ENCODE measurements around the gene SERPINA4.

DNA sequence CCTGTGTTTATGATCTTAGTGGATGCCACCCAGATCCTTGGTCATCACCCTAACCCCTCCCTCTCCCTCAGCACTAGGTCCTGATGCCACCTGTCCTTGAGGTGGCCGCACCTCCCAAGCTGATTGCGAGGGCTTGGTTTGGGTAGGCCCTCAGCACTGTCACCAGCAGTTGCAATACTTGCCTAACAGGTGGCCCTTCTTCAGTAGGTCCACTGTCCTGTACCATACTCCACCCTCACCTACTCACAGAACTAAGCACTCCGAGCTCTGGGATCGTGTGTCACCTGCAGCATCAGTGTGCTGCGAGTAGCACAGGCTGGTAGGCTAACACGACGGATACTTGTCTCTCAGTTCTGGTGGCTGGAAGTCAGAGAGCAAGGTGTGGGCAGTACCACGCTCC is 38.0 kb upstream of the SERPINA4 start:
- TF ChIP-seq, protein P1, sequence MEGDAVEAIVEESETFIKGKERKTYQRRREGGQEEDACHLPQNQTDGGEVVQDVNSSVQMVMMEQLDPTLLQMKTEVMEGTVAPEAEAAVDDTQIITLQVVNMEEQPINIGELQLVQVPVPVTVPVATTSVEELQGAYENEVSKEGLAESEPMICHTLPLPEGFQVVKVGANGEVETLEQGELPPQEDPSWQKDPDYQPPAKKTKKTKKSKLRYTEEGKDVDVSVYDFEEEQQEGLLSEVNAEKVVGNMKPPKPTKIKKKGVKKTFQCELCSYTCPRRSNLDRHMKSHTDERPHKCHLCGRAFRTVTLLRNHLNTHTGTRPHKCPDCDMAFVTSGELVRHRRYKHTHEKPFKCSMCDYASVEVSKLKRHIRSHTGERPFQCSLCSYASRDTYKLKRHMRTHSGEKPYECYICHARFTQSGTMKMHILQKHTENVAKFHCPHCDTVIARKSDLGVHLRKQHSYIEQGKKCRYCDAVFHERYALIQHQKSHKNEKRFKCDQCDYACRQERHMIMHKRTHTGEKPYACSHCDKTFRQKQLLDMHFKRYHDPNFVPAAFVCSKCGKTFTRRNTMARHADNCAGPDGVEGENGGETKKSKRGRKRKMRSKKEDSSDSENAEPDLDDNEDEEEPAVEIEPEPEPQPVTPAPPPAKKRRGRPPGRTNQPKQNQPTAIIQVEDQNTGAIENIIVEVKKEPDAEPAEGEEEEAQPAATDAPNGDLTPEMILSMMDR (IDR thresholded peaks at IDR 0.05; ENCODE audit: control extremely low read depth in 1 of 3, insufficient read depth in 1 of 3, low read depth in 1 of 3, low read length in 3 of 3) = no peak
- TF ChIP-seq EZH2 (IDR thresholded peaks at IDR 0.05; ENCODE audit: low read depth, low read length, severe bottlenecking) (no peak), CHD1 (IDR thresholded peaks at IDR 0.05; ENCODE audit: low read depth, low read length) (no peak), TAF1 (IDR thresholded peaks at IDR 0.05; ENCODE audit: low read depth, low read length) (no peak), JUND (IDR thresholded peaks at IDR 0.05; ENCODE audit: low read length) (no peak), CEBPB (IDR thresholded peaks at IDR 0.05; ENCODE audit: low read depth, low read length) (no peak), SIRT6 (IDR thresholded peaks at IDR 0.05; ENCODE audit: low read length) (no peak), CBX5 (IDR thresholded peaks at IDR 0.05; ENCODE audit: low read depth, low read length) (no peak), PHF8 (conservative IDR thresholded peaks at IDR 0.05; ENCODE audit: low read depth, low read length) (no peak), POLR2A (IDR thresholded peaks at IDR 0.05; ENCODE audit: control extremely low read depth in 1 of 2, low read depth in 2 of 2, low read length in 2 of 2) (no peak), RFX5 (IDR thresholded peaks at IDR 0.05; ENCODE audit: borderline replicate concordance, low read depth, low read length) (no peak), SP2 (IDR thresholded peaks at IDR 0.05; ENCODE audit: low read length) (no peak), RXRA (IDR thresholded peaks at IDR 0.05; ENCODE audit: insufficient read depth, low read depth, low read length) (no peak), EP300 (IDR thresholded peaks at IDR 0.05; ENCODE audit: borderline replicate concordance in 1 of 2, low read depth in 2 of 2, low read length in 2 of 2) (no peak)

Measured in H1 (cell line).